Panc1 (cell line): Measurements from ENCODE around the gene PPP3R1. TPM values are rescaled to one million over a fixed set of nuclear protein-coding genes. Genes with fewer than 3 reads are reported as not detected.
"Not testable (repeated sequence)": the region's sequence is repeated elsewhere in the genome, so short reads cannot be mapped to it uniquely, and the experiment has no call there.

Experiments
- ATAC-seq: fragments of 200-7000 bp; cut with Tn5 transposase; 2 replicates; pipeline ENCODE4 v1.9.1; 2020; ENCODE audit warnings: mild to moderate bottlenecking, moderate library complexity
- BruUV-seq: library from RNA; stranded (reverse); fragments of 400-500 nt; replicated peaks from 2 replicates; lab custom pipeline; 2021; lab: Mats Ljungman, UMichigan
- CTCF ChIA-PET: fragments of 300-600 bp; sonication (Branson Sonifier 250); formaldehyde crosslinking; loops from one replicate; lab custom pipeline; 2022; ENCODE audit warnings: antibody characterized with exemption; lab: Charles Lee
- POLR2A ChIA-PET: fragments of 300-600 bp; sonication (Branson Sonifier 250); formaldehyde crosslinking; loops from one replicate; lab custom pipeline; 2022; ENCODE audit warnings: antibody characterized with exemption; lab: Charles Lee
- DNase-seq: peaks from one replicate; pipeline ENCODE4 v3.0.0-alpha.2; 2010; ENCODE audit warnings: low read depth, low spot score
- H3K27ac ChIP-seq: 2 replicates; pipeline ENCODE4 v1.5.1; 2011; ENCODE audit warnings: mild to moderate bottlenecking, low read length, inconsistent platforms
- H3K27me3 ChIP-seq: fragments of 200-500 bp; sonication (Bioruptor generic); 2 replicates; pipeline ENCODE4 v1.6.0; 2014; ENCODE audit warnings: low read length, inconsistent platforms; ENCODE audit not compliant: control insufficient read depth, insufficient read depth
- H3K36me3 ChIP-seq: fragments of 200-500 bp; sonication (Bioruptor generic); 2 replicates; pipeline ENCODE4 v1.5.1; 2014; ENCODE audit warnings: inconsistent platforms, mild to moderate bottlenecking, low read length, moderate library complexity; ENCODE audit not compliant: control insufficient read depth, insufficient read depth
- H3K4me1 ChIP-seq: 2 replicates; pipeline ENCODE4 v1.5.1; 2011; ENCODE audit warnings: inconsistent platforms, mild to moderate bottlenecking, low read length, moderate library complexity; ENCODE audit not compliant: control insufficient read depth, insufficient read depth
- H3K4me3 ChIP-seq, 2 experiments: 2 replicates each; pipeline ENCODE4 v1.5.1; 2011 to 2012; ENCODE audit warnings: low read depth in 2 of 2, low read length in 2 of 2, mild to moderate bottlenecking in 2 of 2, inconsistent platforms in 1 of 2, moderate library complexity in 1 of 2
- H3K9me3 ChIP-seq: fragments of 200-500 bp; sonication (Bioruptor generic); 2 replicates; pipeline ENCODE4 v1.5.1; 2014; ENCODE audit warnings: low read depth, mild to moderate bottlenecking, inconsistent platforms, low read length, moderate library complexity; ENCODE audit not compliant: control insufficient read depth, insufficient read depth
- CTCF ChIP-seq: fragments of 450-650 bp; IDR thresholded peaks from 2 replicates; pipeline ENCODE4 v1.5.1; 2017; ENCODE audit warnings: mild to moderate bottlenecking
- POLR2AphosphoS5 ChIP-seq: IDR thresholded peaks from 2 replicates; pipeline ENCODE4 v1.6.1; 2012; ENCODE audit warnings: mild to moderate bottlenecking, low read depth, low read length, moderate library complexity
- REST ChIP-seq, 2 experiments: IDR thresholded peaks; 2 replicates each; pipeline ENCODE4 v1.6.1; 2011 to 2012; ENCODE audit warnings: low read depth in 2 of 2, control low read depth in 1 of 2, low read length in 1 of 2, mild to moderate bottlenecking in 1 of 2, moderate library complexity in 1 of 2; ENCODE audit not compliant: insufficient read depth in 1 of 2
- SIN3A ChIP-seq: IDR thresholded peaks from 2 replicates; pipeline ENCODE4 v1.6.1; 2012; ENCODE audit warnings: low read depth, mild to moderate bottlenecking, low read length, moderate library complexity, borderline replicate concordance; ENCODE audit not compliant: insufficient read depth
- TCF7L2 ChIP-seq: IDR thresholded peaks from 2 replicates; pipeline ENCODE4 v1.6.1; 2011; ENCODE audit warnings: mild to moderate bottlenecking, low read depth, low read length, inconsistent platforms
- in situ Hi-C: cut with HindIII; loops from 2 replicates; pipeline ENCODE4 v1.10.0; 2016; ENCODE audit warnings: low sequenced_read_pairs, low pct_unique_long_range_greater_than_20kb
- intact Hi-C: fragments of 100-400 bp; cut with micrococcal nuclease; formaldehyde crosslinking; loops from one replicate; pipeline ENCODE4 v1.10.0; 2022; ENCODE audit not compliant: unreplicated experiment
- total RNA-seq: library from RNA; stranded (reverse); gene quantifications from one replicate; pipeline ENCODE4 v1.2.1, GENCODE V29; 2021; ENCODE audit not compliant: unreplicated experiment

The PPP3R1 gene
- total RNA-seq, 1 experiment from 2014 or later = 77.9 TPM

GRCh38 chr2:68176657-68177056, 75.7 kb downstream of the PPP3R1 start:
- intact Hi-C loops = no loop called here

GRCh38 chr2:68175210-68175609, 77.1 kb downstream of the PPP3R1 start:
- H3K9me3 ChIP-seq, DNase-seq, H3K27ac ChIP-seq, intact Hi-C loops, in situ Hi-C loops, POLR2A ChIA-PET, H3K4me3 ChIP-seq, BruUV-seq, ATAC-seq, H3K4me1 ChIP-seq, H3K27me3 ChIP-seq: not testable (repeated sequence)
- H3K36me3 ChIP-seq = peaks cover 26% of the 10 kb centered on the region
- CTCF ChIA-PET = interaction anchor here (0.6 to 0.9 kb wide), 2 partner anchors 50 to 717 kb away, joined by 3 to 4 read pairs; no protein-coding TSS in a partner anchor

More at GRCh38 chr2:68176657-68177056, 75.7 kb downstream of the PPP3R1 start:
- no peak overlapping the region for H3K27ac ChIP-seq
- H3K4me1 ChIP-seq = no peaks in the 10 kb centered on the region
- ATAC-seq = no peak
- DNase-seq = no peak
- H3K4me3 ChIP-seq = no peak overlapping the region
- no peaks in the 10 kb centered on the region for H3K27me3 ChIP-seq
- ChIA-PET CTCF (no interaction called here), POLR2A (no interaction called here)
- in situ Hi-C loops = no loop called here
- H3K36me3 ChIP-seq = peaks cover 21% of the 10 kb centered on the region
- TF ChIP-seq TCF7L2 = no peak
- no peak for TF ChIP-seq SIN3A
- TF ChIP-seq POLR2AphosphoS5 = no peak
- no peak for TF ChIP-seq REST (IDR thresholded peaks at IDR 0.05; ENCODE audit: insufficient read depth in 1 of 2, low read depth in 2 of 2, low read length in 1 of 2)
- TF ChIP-seq CTCF = no peak
- H3K9me3 ChIP-seq = no peaks in the 10 kb centered on the region
- BruUV-seq = no TSS peak

GRCh38 chr2:68172990-68173700, 79.2 kb downstream of the PPP3R1 start:
- Histone ChIP-seq H3K9me3 (no peaks in the 10 kb centered on the region), H3K36me3 (peaks cover 30% of the 10 kb centered on the region), H3K27ac (no peak overlapping the region), H3K4me3 (no peak overlapping the region), H3K4me1 (no peaks in the 10 kb centered on the region), H3K27me3 (no peaks in the 10 kb centered on the region)
- BruUV-seq = no TSS peak
- no peak for ATAC-seq
- in situ Hi-C loops (no loop called here), intact Hi-C loops (no loop called here)
- POLR2A ChIA-PET = no interaction called here
- no peak for TF ChIP-seq CTCF
- TF ChIP-seq SIN3A = no peak
- TF ChIP-seq TCF7L2 = no peak
- TF ChIP-seq REST (IDR thresholded peaks at IDR 0.05; ENCODE audit: insufficient read depth in 1 of 2, low read depth in 2 of 2, low read length in 1 of 2) = no peak
- TF ChIP-seq POLR2AphosphoS5 = no peak
- no peak for DNase-seq
- CTCF ChIA-PET = no interaction called here
